Neural progenitor cell (in vitro differentiated cells): Measurements from ENCODE around the gene SOD2. TPM values are rescaled to one million over a fixed set of nuclear protein-coding genes. Genes with fewer than 3 reads are reported as not detected.
A peak's percentile ranks its signal among the peaks of the same experiment; 100 is the strongest.

Experiments used
- DNase-seq: peaks from one replicate; pipeline ENCODE4 v3.0.0-alpha.2; 2016; ENCODE audit warnings: low spot score
- H2AFZ ChIP-seq: fragments of 200-600 bp; sonication (generic); replicated peaks from 2 replicates; pipeline ENCODE4 v1.6.1; 2016; ENCODE audit warnings: antibody characterized with exemption
- H3F3A ChIP-seq: fragments of 200-600 bp; sonication (generic); 2 replicates; pipeline ENCODE4 v1.6.1; 2016; ENCODE audit warnings: antibody characterized with exemption, low read depth
- H3K27ac ChIP-seq: fragments of 200-600 bp; sonication (generic); 2 replicates; pipeline ENCODE4 v1.5.1; 2016; ENCODE audit warnings: mild to moderate bottlenecking
- H3K27me3 ChIP-seq: fragments of 200-600 bp; sonication (generic); 2 replicates; pipeline ENCODE4 v1.6.1; 2016; ENCODE audit warnings: mild to moderate bottlenecking, moderate library complexity
- H3K36me3 ChIP-seq: fragments of 200-600 bp; sonication (generic); 2 replicates; pipeline ENCODE4 v1.5.1; 2016
- H3K4me1 ChIP-seq: fragments of 200-600 bp; sonication (generic); 2 replicates; pipeline ENCODE4 v1.6.1; 2016; ENCODE audit warnings: mixed run types
- H3K4me2 ChIP-seq: fragments of 200-600 bp; sonication (generic); 2 replicates; pipeline ENCODE4 v1.6.1; 2016
- H3K4me3 ChIP-seq: fragments of 200-600 bp; sonication (generic); 2 replicates; pipeline ENCODE4 v1.5.1; 2016
- H3K79me2 ChIP-seq: fragments of 200-600 bp; sonication (generic); 2 replicates; pipeline ENCODE4 v1.6.1; 2016; ENCODE audit warnings: low read depth
- H3K9ac ChIP-seq: fragments of 200-600 bp; sonication (generic); 2 replicates; pipeline ENCODE4 v1.6.1; 2016
- H3K9me3 ChIP-seq: fragments of 200-600 bp; sonication (generic); 2 replicates; pipeline ENCODE4 v1.5.1; 2016; ENCODE audit warnings: low read depth
- H4K20me1 ChIP-seq: fragments of 200-600 bp; sonication (generic); 2 replicates; pipeline ENCODE4 v1.6.1; 2016; ENCODE audit warnings: low read depth
- H3K27ac Mint-ChIP-seq: 3 replicates; pipeline ENCODE4 v1.8.0; 2021; ENCODE audit warnings: mixed read lengths
- H3K27me3 Mint-ChIP-seq: 2 replicates; pipeline ENCODE4 v1.8.0; 2022; ENCODE audit warnings: low read depth, mild to moderate bottlenecking, inconsistent platforms, moderate library complexity, mixed read lengths; ENCODE audit not compliant: insufficient read depth
- H3K36me3 Mint-ChIP-seq: 3 replicates; pipeline ENCODE4 v1.8.0; 2021; ENCODE audit warnings: mixed read lengths
- H3K4me1 Mint-ChIP-seq: 3 replicates; pipeline ENCODE4 v1.8.0; 2021; ENCODE audit warnings: mixed read lengths
- H3K4me3 Mint-ChIP-seq: 3 replicates; pipeline ENCODE4 v1.8.0; 2021; ENCODE audit warnings: mild to moderate bottlenecking, moderate library complexity, mixed read lengths
- H3K9me3 Mint-ChIP-seq: 3 replicates; pipeline ENCODE4 v1.8.0; 2020; ENCODE audit warnings: mixed read lengths
- EZH2 ChIP-seq: fragments of 200-600 bp; sonication (generic); IDR thresholded peaks from 2 replicates; pipeline ENCODE4 v1.6.1; 2017; ENCODE audit warnings: antibody characterized with exemption, mild to moderate bottlenecking, moderate library complexity
- EZH2phosphoT487 ChIP-seq: fragments of 200-600 bp; sonication (generic); IDR thresholded peaks from 2 replicates; pipeline ENCODE4 v1.6.1; 2017; ENCODE audit warnings: antibody characterized with exemption
- total RNA-seq: library from RNA; depleted of rRNA; stranded (reverse); fragments of >200 nt; gene quantifications from 2 replicates; pipeline ENCODE4 v1.2.3, GENCODE V29; 2015; ENCODE audit warnings: low replicate concordance
- TF ChIP-seq, protein P1 (sequence below): fragments of 200-600 bp; sonication (generic); IDR thresholded peaks from 2 replicates; pipeline ENCODE4 v1.5.1; 2017; ENCODE audit warnings: antibody characterized with exemption, mild to moderate bottlenecking

SOD2 gene
- total RNA-seq, 1 donor from 2014 or later: 67.2 TPM

DNA sequence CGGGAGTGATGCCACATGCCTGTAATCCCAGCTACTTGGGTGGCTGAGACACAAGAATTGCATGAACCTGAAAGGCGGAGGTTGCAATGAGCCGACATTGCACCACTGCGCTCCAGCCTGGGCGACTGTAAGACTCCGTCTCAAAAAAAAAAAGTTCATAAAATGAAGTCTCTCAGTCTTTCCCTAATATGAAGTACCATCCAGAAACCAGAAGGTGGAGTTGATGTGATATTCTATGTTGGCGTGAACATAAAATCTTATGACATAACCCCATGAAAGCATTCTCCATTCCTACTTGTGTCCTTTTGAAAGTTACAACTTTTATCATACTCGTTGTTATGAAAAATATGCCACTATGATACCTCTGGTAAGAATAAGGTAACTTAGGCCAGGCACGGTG is 5.7 kb downstream of the SOD2 start:
- Histone ChIP-seq H3K27me3 (no peaks in the 10 kb centered on the region), H3K27ac (no peak overlapping the region), H3F3A (peaks cover 4% of the 10 kb centered on the region), H3K9me3 (no peaks in the 10 kb centered on the region), H3K4me2 (no peak overlapping the region), H4K20me1 (peaks cover 11% of the 10 kb centered on the region), H3K4me1 (peaks cover 9% of the 10 kb centered on the region), H3K4me3 (no peak overlapping the region), H3K36me3 (peaks cover 6% of the 10 kb centered on the region), H3K79me2 (peaks cover 42% of the 10 kb centered on the region), H3K9ac (no peak overlapping the region), H2AFZ (no peak overlapping the region)
- no peak for DNase-seq
- TF ChIP-seq EZH2phosphoT487 (no peak), EZH2 (no peak)
- TF ChIP-seq, protein P1, sequence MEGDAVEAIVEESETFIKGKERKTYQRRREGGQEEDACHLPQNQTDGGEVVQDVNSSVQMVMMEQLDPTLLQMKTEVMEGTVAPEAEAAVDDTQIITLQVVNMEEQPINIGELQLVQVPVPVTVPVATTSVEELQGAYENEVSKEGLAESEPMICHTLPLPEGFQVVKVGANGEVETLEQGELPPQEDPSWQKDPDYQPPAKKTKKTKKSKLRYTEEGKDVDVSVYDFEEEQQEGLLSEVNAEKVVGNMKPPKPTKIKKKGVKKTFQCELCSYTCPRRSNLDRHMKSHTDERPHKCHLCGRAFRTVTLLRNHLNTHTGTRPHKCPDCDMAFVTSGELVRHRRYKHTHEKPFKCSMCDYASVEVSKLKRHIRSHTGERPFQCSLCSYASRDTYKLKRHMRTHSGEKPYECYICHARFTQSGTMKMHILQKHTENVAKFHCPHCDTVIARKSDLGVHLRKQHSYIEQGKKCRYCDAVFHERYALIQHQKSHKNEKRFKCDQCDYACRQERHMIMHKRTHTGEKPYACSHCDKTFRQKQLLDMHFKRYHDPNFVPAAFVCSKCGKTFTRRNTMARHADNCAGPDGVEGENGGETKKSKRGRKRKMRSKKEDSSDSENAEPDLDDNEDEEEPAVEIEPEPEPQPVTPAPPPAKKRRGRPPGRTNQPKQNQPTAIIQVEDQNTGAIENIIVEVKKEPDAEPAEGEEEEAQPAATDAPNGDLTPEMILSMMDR: no peak
- no peak overlapping the region for H3K4me3 Mint-ChIP-seq
- peaks cover 15% of the 10 kb centered on the region for H3K4me1 Mint-ChIP-seq
- no peaks in the 10 kb centered on the region for H3K27me3 Mint-ChIP-seq
- H3K27ac Mint-ChIP-seq: no peak overlapping the region
- no peaks in the 10 kb centered on the region for H3K9me3 Mint-ChIP-seq
- H3K36me3 Mint-ChIP-seq: peaks cover 37% of the 10 kb centered on the region

- no peak for DNase-seq
- Mint-ChIP-seq H3K4me3 (no peak overlapping the region), H3K27ac (peak overlapping the region; percentile 42), H3K9me3 (no peaks in the 10 kb centered on the region), H3K27me3 (no peaks in the 10 kb centered on the region), H3K4me1 (peaks cover 9% of the 10 kb centered on the region), H3K36me3 (peaks cover 35% of the 10 kb centered on the region)
- Histone ChIP-seq H3K27me3 (no peaks in the 10 kb centered on the region), H3K4me3 (no peak overlapping the region), H4K20me1 (peaks cover 5% of the 10 kb centered on the region), H3F3A (no peaks in the 10 kb centered on the region), H3K9me3 (no peaks in the 10 kb centered on the region), H3K9ac (no peak overlapping the region), H2AFZ (no peak overlapping the region), H3K27ac (no peak overlapping the region), H3K36me3 (peaks cover 6% of the 10 kb centered on the region), H3K4me2 (no peak overlapping the region), H3K79me2 (peaks cover 35% of the 10 kb centered on the region), H3K4me1 (peaks cover 4% of the 10 kb centered on the region)
- no peak for TF ChIP-seq EZH2
- no peak for TF ChIP-seq EZH2phosphoT487
- TF ChIP-seq, protein P1: no peak
Observed at GRCh38 chr6:159686703-159687102, 6.3 kb downstream of the SOD2 start.

- H3K27ac Mint-ChIP-seq: no peak overlapping the region
- no peak for DNase-seq
Observed at GRCh38 chr6:159686040-159686439, 7.0 kb downstream of the SOD2 start.

More at GRCh38 chr6:159686040-159686439, 7.0 kb downstream of the SOD2 start:
- Mint-ChIP-seq H3K36me3 (peaks cover 35% of the 10 kb centered on the region), H3K27me3 (peaks cover under 1% of the 10 kb centered on the region), H3K9me3 (no peaks in the 10 kb centered on the region), H3K4me3 (no peak overlapping the region), H3K4me1 (peaks cover 4% of the 10 kb centered on the region)
- H3K79me2 ChIP-seq: peaks cover 29% of the 10 kb centered on the region
- no peak overlapping the region for H3K4me2 ChIP-seq
- H3K4me3 ChIP-seq: no peak overlapping the region
- H4K20me1 ChIP-seq: no peaks in the 10 kb centered on the region
- H3K9ac ChIP-seq: no peak overlapping the region
- peaks cover 6% of the 10 kb centered on the region for H3K36me3 ChIP-seq
- no peaks in the 10 kb centered on the region for H3K4me1 ChIP-seq
- no peak overlapping the region for H3K27ac ChIP-seq
- TF ChIP-seq, protein P1: no peak
- TF ChIP-seq EZH2 (no peak), EZH2phosphoT487 (no peak)
- no peaks in the 10 kb centered on the region for H3K27me3 ChIP-seq
- H3F3A ChIP-seq: no peaks in the 10 kb centered on the region
- no peaks in the 10 kb centered on the region for H3K9me3 ChIP-seq
- no peak overlapping the region for H2AFZ ChIP-seq
